Upper lobe of left lung (tissue), 6 donors: Measurements from ENCODE around the gene NAV2. TPM values are rescaled to one million over a fixed set of nuclear protein-coding genes. Genes with fewer than 3 reads are reported as not detected.

Experiments
- ATAC-seq, 2 donors: fragments of 200-7000 bp; cut with Tn5 transposase; one replicate each; pipeline ENCODE4 v1.9.1; 2022; ENCODE audit warnings: mild to moderate bottlenecking in 2 of 2, moderate library complexity in 2 of 2; ENCODE audit not compliant: low FRiP score in 2 of 2
- DNase-seq, 2 donors: peaks; one replicate each; pipeline ENCODE4 v3.0.0-alpha.2; 2019 to 2020
- H3K27ac ChIP-seq, 4 donors: fragments of 200-600 bp; sonication (generic); one replicate each; pipeline ENCODE4 v1.5.1; 2016 to 2019
- H3K27me3 ChIP-seq, 4 donors: fragments of 200-600 bp; sonication (generic); one replicate each; pipeline ENCODE4 v1.5.1; 2017 to 2019
- H3K36me3 ChIP-seq, 4 donors: fragments of 200-600 bp; sonication (generic); one replicate each; pipeline ENCODE4 v1.5.1; 2016 to 2019
- H3K4me1 ChIP-seq, 4 donors: fragments of 200-600 bp; sonication (generic); one replicate each; pipeline ENCODE4 v1.5.1; 2018 to 2019
- H3K4me3 ChIP-seq, 4 donors: fragments of 200-600 bp; sonication (generic); one replicate each; pipeline ENCODE4 v1.5.1; 2017 to 2019; ENCODE audit warnings: mild to moderate bottlenecking in 2 of 4, moderate library complexity in 1 of 4
- H3K9me3 ChIP-seq, 4 donors: fragments of 200-600 bp; sonication (generic); one replicate each; pipeline ENCODE4 v1.5.1; 2018 to 2019
- CTCF ChIP-seq, 6 experiments: fragments of 450-650 bp in 4 of 6; fragments of 200-600 bp in 2 of 6; sonication (generic) in 2 of 6; IDR thresholded peaks; one replicate each; pipeline ENCODE4 v1.5.1; 2016 to 2019; ENCODE audit warnings: antibody characterized with exemption in 6 of 6
- EP300 ChIP-seq, 4 donors: sonication (generic); formaldehyde crosslinking; IDR thresholded peaks; one replicate each; pipeline ENCODE4 v1.5.1; 2017; ENCODE audit warnings: antibody characterized with exemption in 4 of 4, control low read depth in 2 of 4
- POLR2A ChIP-seq, 4 donors: fragments of 450-650 bp; IDR thresholded peaks; one replicate each; pipeline ENCODE4 v1.5.1; 2016 to 2017; ENCODE audit warnings: antibody characterized with exemption in 4 of 4, mild to moderate bottlenecking in 2 of 4
- POLR2AphosphoS5 ChIP-seq, 2 donors: sonication (generic); formaldehyde crosslinking; IDR thresholded peaks; one replicate each; pipeline ENCODE4 v1.5.1; 2017; ENCODE audit warnings: antibody characterized with exemption in 2 of 2
- WGBS, 2 donors: methylation state at CpG; one replicate each; pipeline ENCODE4 v1.1.5; 2017 to 2018; 5-methylcytosine and 5-hydroxymethylcytosine counted together
- total RNA-seq, 6 donors: library from RNA; depleted of rRNA in 4 of 6; stranded (reverse); fragments of >200 nt in 4 of 6; gene quantifications; one replicate each; pipeline versions ENCODE4 v1.1.0 to v1.2.1, GENCODE V29; 2016 to 2021
- donor health status: DM: no; HTN: no; CAD: no; lungs with moderate emphysema.
- donor health status: DM: no; HTN: yes; CAD: no; lungs with severe emphysema.

The NAV2 gene
- total RNA-seq, 6 donors from 2014 or later: 40.5 to 61.4 (median 52.3) TPM

DNA sequence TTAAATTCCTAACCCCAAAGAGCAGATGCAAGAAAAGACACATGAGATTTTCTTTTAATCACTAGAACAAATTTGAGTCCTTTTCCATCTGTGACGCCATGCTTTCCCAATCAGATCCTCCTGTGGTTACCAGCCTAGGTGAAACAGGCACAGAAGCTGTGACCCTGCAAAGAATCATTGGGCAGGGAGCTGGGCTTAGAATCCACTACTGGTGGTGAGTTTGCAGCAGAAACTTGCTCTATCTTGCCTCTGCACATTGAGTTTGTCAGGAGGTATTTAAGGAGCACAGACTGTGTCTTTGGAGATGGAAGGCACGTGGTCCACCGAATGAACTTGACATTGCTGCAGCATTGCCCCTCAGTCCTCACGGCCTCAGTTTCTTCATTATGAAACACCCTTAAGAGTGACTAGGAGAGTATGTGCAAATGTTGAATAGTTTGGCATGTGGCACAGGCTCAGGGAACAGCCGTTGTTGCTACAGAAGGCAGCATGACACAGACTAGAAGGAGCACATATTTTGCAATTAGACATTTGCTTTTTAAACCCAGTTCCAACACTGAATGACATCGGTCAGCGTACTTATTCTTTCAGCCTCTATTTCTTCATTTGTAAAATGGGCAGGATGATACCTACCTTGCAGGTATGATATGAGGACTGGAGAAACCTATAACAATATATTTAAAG lies 320.1 kb downstream of the NAV2 start:
- DNase-seq: no peak
- H3K27ac ChIP-seq: no peak overlapping the region
- no peaks in the 10 kb centered on the region for H3K9me3 ChIP-seq
- H3K36me3 ChIP-seq: no peaks in the 10 kb centered on the region
- ATAC-seq: no peak
- no peak overlapping the region for H3K4me3 ChIP-seq
- WGBS, 2 donors: 71 to 78% methylated on average over 7 of the region's 7 CpGs
- no peaks in the 10 kb centered on the region for H3K27me3 ChIP-seq
- H3K4me1 ChIP-seq: peaks cover 0 to 5% (median 0%) of the 10 kb centered on the region in 4 donors
- TF ChIP-seq EP300 (IDR thresholded peaks at IDR 0.05) (no peak), POLR2AphosphoS5 (IDR thresholded peaks at IDR 0.05) (no peak), CTCF (IDR thresholded peaks at IDR 0.05) (no peak), POLR2A (IDR thresholded peaks at IDR 0.05) (no peak)

GRCh38 chr11:20033806-20034205 lies 321.2 kb downstream of the NAV2 start:
- Histone ChIP-seq H3K27ac (no peak overlapping the region), H3K9me3 (no peaks in the 10 kb centered on the region), H3K4me3 (no peak overlapping the region), H3K36me3 (no peaks in the 10 kb centered on the region), H3K27me3 (no peaks in the 10 kb centered on the region), H3K4me1 (peaks cover 0 to 5% (median 2%) of the 10 kb centered on the region in 4 donors)
- ATAC-seq: no peak
- WGBS, 2 donors: 87 to 89% methylated on average over 5 of the region's 5 CpGs
- no peak for DNase-seq
- no peak for TF ChIP-seq CTCF (IDR thresholded peaks at IDR 0.05)
- TF ChIP-seq POLR2AphosphoS5 (IDR thresholded peaks at IDR 0.05): no peak
- no peak for TF ChIP-seq POLR2A (IDR thresholded peaks at IDR 0.05)
- no peak for TF ChIP-seq EP300 (IDR thresholded peaks at IDR 0.05)

GRCh38 chr11:20034941-20035340 lies 322.3 kb downstream of the NAV2 start:
- Histone ChIP-seq H3K9me3 (no peaks in the 10 kb centered on the region), H3K4me3 (no peak overlapping the region), H3K4me1 (peaks cover 0 to 6% (median 3%) of the 10 kb centered on the region in 4 donors), H3K27ac (no peak overlapping the region), H3K36me3 (no peaks in the 10 kb centered on the region), H3K27me3 (no peaks in the 10 kb centered on the region)
- TF ChIP-seq POLR2A (IDR thresholded peaks at IDR 0.05) (no peak), CTCF (IDR thresholded peaks at IDR 0.05) (no peak), POLR2AphosphoS5 (IDR thresholded peaks at IDR 0.05) (no peak), EP300 (IDR thresholded peaks at IDR 0.05) (no peak)
- WGBS, 2 donors: 92 to 99% methylated on average over 5 of the region's 5 CpGs
- DNase-seq (no peak), ATAC-seq (no peak)

DNA sequence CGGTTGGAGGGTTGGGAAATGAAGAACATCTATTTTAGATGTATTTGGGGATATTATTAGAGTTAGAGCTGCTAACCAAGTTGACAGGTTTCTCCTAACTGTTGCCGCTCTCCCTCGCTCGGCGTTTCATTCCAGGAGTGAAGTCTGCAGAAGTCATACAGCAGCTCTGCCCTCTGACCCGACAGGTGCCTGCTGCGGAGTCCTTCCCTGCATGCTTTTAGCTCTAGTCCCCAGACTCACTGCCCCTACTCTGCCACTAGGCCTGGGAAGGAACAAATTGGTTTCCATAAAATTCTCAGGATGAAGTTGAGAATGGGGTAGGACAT lies 322.7 kb downstream of the NAV2 start:
- no peak for DNase-seq
- 93 to 94% methylated on average over 7 of the region's 7 CpGs for WGBS, 2 donors
- peaks cover 0 to 6% (median 3%) of the 10 kb centered on the region in 4 donors for H3K4me1 ChIP-seq
- no peak overlapping the region for H3K4me3 ChIP-seq
- H3K27ac ChIP-seq: no peak overlapping the region
- TF ChIP-seq POLR2A (IDR thresholded peaks at IDR 0.05): no peak
- TF ChIP-seq EP300 (IDR thresholded peaks at IDR 0.05): no peak
- no peak for TF ChIP-seq POLR2AphosphoS5 (IDR thresholded peaks at IDR 0.05)
- TF ChIP-seq CTCF (IDR thresholded peaks at IDR 0.05): no peak
- H3K36me3 ChIP-seq: no peaks in the 10 kb centered on the region
- no peaks in the 10 kb centered on the region for H3K9me3 ChIP-seq
- no peak for ATAC-seq
- no peaks in the 10 kb centered on the region for H3K27me3 ChIP-seq
